ENCODE data around the gene RREB1. TPM values are rescaled to one million over a fixed set of nuclear protein-coding genes. Genes with fewer than 3 reads are reported as not detected.

Gene RREB1
- total RNA-seq, 4 donors from 2014 or later: 40.8 to 68.6 (median 54.4) TPM

DNA sequence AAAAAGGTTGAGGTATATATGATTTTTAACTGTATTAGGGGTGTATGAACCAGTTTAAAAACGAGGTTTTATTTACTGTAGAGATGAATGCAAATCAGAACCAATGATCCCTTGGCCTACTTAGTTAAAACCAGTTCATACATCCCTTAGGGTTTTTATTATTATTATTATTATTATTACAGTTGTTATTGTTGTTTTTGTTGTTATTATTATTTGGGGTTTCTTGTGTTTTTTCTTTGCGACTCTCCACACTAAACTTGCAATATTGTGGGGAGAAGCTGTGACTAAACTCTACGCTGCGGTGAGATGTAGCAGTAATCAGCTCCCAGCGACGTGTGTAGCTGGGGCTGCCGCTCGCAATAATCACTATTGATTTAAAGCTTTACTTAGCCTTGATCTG, 143.1 kb downstream of the RREB1 start:
- TF ChIP-seq, protein P1, sequence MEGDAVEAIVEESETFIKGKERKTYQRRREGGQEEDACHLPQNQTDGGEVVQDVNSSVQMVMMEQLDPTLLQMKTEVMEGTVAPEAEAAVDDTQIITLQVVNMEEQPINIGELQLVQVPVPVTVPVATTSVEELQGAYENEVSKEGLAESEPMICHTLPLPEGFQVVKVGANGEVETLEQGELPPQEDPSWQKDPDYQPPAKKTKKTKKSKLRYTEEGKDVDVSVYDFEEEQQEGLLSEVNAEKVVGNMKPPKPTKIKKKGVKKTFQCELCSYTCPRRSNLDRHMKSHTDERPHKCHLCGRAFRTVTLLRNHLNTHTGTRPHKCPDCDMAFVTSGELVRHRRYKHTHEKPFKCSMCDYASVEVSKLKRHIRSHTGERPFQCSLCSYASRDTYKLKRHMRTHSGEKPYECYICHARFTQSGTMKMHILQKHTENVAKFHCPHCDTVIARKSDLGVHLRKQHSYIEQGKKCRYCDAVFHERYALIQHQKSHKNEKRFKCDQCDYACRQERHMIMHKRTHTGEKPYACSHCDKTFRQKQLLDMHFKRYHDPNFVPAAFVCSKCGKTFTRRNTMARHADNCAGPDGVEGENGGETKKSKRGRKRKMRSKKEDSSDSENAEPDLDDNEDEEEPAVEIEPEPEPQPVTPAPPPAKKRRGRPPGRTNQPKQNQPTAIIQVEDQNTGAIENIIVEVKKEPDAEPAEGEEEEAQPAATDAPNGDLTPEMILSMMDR (IDR thresholded peaks at IDR 0.05): no peak
- TF ChIP-seq POLR2A (IDR thresholded peaks at IDR 0.05): no peak
- intact Hi-C loops (cut with DNase I; ENCODE audit: low total_unique reads): no loop called here
- WGBS, 2 donors: 91 to 92% methylated on average over 8 of the region's 8 CpGs
- no peak overlapping the region for H3K4me3 ChIP-seq (ENCODE audit: low read depth, poor library complexity, severe bottlenecking)
- no peak for DNase-seq (ENCODE audit: low spot score in 2 of 2)

DNA sequence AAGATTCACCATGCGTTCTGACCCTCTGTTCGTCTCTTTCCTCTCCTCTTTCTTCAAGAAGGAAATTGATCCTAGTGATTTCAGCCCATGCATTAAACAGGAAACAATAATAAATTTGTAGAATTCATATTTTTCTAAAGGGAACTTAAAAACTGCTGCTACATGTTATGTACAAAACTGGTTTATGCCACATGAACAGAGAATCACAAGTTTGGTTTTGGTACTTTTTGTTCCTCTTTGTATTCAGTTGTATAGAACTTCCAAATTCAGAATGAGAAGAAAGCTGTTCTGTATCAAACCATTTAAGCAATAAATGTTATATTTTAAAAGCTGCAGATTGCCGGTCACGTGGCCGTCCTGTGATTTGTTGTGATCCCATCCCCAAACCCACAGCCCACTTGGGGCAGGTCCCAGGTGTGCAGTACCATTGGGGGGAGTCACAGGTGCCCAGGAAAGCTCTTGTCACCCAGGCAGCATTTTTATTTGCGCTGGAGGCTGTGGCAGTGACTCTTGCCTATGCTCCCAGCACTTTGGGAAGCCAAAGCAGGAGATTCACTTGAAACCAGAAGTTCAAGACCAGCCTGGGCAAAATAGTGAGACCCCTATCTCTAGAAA, 144.0 kb downstream of the RREB1 start:
- 80 to 93% methylated on average over 6 of the region's 6 CpGs for WGBS, 2 donors

DNA sequence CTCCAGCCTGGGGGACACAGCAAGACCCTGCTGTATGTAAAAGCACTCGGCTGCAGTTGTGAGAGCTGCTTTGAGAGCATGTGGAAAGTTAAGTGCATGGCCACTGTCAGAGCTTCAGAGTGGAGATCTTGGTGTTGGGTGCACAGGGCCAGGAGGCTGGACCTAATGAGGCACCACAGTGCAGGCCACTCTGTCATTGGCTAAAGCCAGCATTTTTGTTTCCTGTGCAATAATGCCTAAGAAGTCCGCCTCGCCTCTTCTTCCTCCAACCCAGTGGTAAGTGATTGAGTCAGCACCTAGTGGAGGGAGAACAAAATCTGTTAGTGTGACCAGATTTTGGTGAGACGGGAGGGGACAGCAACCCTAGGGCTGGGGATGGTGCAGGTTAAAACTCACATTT, 144.6 kb downstream of the RREB1 start:
- DNase-seq (ENCODE audit: low spot score in 2 of 2): no peak
- intact Hi-C loops (cut with DNase I; ENCODE audit: low total_unique reads): no loop called here
- TF ChIP-seq, protein P1 (IDR thresholded peaks at IDR 0.05): no peak
- no peak for TF ChIP-seq POLR2A (IDR thresholded peaks at IDR 0.05)
- whole genome bisulfite sequencing, 2 donors: 75 to 86% methylated on average over 4 of the region's 4 CpGs
- H3K4me3 ChIP-seq (ENCODE audit: low read depth, poor library complexity, severe bottlenecking): no peak overlapping the region

More for the DNA sequence above, 144.0 kb downstream of the RREB1 start:
- TF ChIP-seq POLR2A (IDR thresholded peaks at IDR 0.05): no peak
- intact Hi-C loops (cut with DNase I; ENCODE audit: low total_unique reads): no loop called here
- no peak for DNase-seq (ENCODE audit: low spot score in 2 of 2)
- H3K4me3 ChIP-seq (ENCODE audit: low read depth, poor library complexity, severe bottlenecking): no peak overlapping the region

DNA sequence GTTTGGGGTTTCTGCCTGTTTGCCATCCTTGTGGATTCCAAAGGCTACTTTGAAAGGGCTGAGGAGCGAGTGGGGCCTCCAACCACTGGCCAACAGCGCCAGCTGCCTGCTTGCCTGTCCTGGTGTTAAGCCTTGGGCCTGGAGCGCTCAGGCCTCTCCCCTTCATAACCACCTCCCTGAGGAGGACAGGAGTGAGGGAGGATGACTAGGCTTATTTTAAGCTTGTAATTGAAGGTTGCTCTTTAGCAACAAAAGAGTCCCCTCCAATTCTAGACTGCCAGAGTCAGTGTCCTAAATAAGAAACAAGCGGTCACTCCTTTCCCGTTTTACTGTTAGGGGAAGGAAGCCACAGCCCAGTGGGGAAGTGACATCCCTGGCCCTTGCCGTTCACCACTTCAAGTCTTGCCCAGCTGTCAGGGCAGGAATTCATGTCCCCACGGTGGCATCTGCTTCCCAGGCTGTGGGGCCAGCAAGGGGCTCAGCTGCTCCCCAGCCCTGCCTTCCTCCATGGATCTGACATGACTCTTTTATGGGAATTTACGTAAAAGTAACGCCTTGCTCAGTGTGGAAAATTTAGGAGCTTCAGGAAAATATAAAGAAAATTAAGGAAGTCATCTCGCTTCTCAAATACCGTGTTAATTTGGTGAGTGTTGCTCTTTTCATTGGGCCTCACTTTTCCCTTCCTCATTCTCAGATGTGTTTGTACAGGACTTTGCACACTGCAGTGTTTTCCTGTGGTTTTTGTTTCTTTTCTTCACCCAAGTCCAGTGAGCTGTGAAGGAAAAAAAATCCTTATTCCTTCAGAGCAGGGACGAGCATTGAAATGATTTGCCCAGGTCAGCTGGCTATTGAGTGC, 147.4 kb downstream of the RREB1 start:
- DNase-seq (ENCODE audit: low spot score in 2 of 2): no peak
- intact Hi-C loops (cut with DNase I; ENCODE audit: low total_unique reads): no loop called here
- WGBS, 2 donors: 69 to 72% methylated on average over 12 of the region's 12 CpGs
- no peak for TF ChIP-seq POLR2A (IDR thresholded peaks at IDR 0.05)
- TF ChIP-seq, protein P1 (IDR thresholded peaks at IDR 0.05): no peak
- H3K4me3 ChIP-seq (ENCODE audit: low read depth, poor library complexity, severe bottlenecking): no peak overlapping the region

DNA sequence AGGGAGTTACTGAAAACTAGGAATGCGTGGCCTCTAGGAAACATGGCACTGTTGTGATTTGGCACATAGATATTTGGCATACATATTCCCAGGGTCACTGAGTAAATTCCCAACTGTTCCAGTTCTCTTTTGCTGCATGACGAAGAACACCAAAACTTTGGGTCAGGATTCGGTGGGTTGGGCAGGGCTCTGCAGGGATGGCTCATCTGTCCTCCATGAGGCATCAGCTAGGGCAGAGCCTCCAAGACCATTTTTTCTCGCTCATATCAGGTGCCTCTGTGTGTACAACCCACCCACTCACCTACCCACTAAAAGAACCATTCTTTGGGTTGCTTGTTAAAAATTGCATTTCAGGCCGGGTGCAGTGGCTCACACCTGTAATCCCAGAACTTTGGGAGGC, 148.2 kb downstream of the RREB1 start:
- no peak overlapping the region for H3K4me3 ChIP-seq (ENCODE audit: low read depth, poor library complexity, severe bottlenecking)
- 92 to 93% methylated on average over 5 of the region's 5 CpGs for WGBS, 2 donors
- DNase-seq (ENCODE audit: low spot score in 2 of 2): no peak
- TF ChIP-seq, protein P1 (IDR thresholded peaks at IDR 0.05): no peak
- TF ChIP-seq POLR2A (IDR thresholded peaks at IDR 0.05): no peak
- intact Hi-C loops (cut with DNase I; ENCODE audit: low total_unique reads): no loop called here

DNA sequence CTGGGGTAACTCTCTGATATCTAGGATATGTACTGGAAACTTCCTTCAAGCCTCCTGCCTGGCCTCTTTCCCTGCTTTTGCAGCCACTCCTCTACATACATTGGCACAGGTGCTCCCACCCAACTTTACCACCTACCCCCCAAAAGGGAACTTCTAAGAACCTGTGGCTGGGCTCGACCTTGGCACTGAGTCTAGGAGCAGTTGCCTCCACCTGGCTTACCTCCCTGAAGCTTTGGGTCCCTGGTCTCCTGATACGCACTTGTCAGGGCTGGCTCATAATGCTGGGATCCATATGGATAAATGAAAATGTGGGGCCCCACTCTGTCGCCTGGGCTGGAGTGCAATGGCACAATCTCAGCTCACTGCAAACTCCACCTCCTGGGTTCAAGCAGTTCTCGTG, 149.0 kb downstream of the RREB1 start:
- intact Hi-C loops (cut with DNase I; ENCODE audit: low total_unique reads): no loop called here
- WGBS, 2 donors: 83 to 85% methylated on average over 4 of the region's 4 CpGs
- no peak for TF ChIP-seq POLR2A (IDR thresholded peaks at IDR 0.05)
- DNase-seq (ENCODE audit: low spot score in 2 of 2): no peak
- H3K4me3 ChIP-seq (ENCODE audit: low read depth, poor library complexity, severe bottlenecking): no peak overlapping the region

Measured in lower leg skin (tissue), 4 donors.